ENCODE results near the gene TTC3.
A peak's percentile ranks its signal among the peaks of the same experiment; 100 is the strongest.

The TTC3 gene

DNA sequence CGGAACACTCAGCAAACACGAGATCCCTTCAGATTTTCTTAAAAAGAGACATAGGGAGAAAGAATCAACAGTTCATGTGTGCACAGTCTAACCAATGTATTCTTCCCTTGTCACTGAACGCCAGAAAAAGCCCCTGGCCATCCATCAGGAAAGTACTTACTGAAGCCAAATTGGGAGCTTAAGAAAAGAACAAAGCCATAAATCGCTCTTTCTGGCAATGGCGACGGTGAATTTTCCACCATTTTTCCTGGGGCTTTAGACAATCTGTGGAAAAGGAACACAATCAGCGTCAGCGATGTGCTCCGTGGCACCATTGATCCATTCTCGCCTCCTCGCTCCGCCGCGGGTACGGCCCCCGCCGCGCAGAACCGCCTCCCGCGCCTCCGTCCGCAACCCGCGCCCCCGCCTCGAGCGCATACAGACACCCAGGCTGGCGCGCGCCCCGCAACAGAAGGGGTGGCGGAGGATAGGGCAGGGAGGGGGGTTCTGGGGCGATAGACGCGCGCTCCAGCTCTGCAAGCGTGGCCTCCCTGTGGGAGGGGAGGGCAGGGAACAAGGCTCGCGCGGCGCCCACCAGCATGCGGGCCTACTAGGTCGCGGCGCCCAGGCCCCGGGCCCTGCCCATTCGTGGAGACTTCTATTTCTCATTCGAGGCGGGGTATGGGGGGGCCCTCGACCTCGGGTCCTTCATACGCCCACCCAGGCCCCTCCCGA is 623 bp upstream of the TTC3 start (continued):
- TF ChIP-seq, protein P1, sequence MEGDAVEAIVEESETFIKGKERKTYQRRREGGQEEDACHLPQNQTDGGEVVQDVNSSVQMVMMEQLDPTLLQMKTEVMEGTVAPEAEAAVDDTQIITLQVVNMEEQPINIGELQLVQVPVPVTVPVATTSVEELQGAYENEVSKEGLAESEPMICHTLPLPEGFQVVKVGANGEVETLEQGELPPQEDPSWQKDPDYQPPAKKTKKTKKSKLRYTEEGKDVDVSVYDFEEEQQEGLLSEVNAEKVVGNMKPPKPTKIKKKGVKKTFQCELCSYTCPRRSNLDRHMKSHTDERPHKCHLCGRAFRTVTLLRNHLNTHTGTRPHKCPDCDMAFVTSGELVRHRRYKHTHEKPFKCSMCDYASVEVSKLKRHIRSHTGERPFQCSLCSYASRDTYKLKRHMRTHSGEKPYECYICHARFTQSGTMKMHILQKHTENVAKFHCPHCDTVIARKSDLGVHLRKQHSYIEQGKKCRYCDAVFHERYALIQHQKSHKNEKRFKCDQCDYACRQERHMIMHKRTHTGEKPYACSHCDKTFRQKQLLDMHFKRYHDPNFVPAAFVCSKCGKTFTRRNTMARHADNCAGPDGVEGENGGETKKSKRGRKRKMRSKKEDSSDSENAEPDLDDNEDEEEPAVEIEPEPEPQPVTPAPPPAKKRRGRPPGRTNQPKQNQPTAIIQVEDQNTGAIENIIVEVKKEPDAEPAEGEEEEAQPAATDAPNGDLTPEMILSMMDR (tag by site-specific recombination; IDR thresholded peaks at IDR 0.05): no peak; the same call in 1 of the 2 replicates
- TF ChIP-seq ZNF19 (tag by site-specific recombination; IDR thresholded peaks at IDR 0.05; ENCODE audit: low read depth): no peak
- TF ChIP-seq, protein P2, sequence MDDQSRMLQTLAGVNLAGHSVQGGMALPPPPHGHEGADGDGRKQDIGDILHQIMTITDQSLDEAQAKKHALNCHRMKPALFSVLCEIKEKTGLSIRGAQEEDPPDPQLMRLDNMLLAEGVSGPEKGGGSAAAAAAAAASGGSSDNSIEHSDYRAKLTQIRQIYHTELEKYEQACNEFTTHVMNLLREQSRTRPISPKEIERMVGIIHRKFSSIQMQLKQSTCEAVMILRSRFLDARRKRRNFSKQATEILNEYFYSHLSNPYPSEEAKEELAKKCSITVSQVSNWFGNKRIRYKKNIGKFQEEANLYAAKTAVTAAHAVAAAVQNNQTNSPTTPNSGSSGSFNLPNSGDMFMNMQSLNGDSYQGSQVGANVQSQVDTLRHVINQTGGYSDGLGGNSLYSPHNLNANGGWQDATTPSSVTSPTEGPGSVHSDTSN (CRISPR knock-in tag; IDR thresholded peaks at IDR 0.05): peak; percentile 76; the same call in 1 of the 2 replicates
- TF ChIP-seq GLIS1 (tag by site-specific recombination; IDR thresholded peaks at IDR 0.05): peak; percentile 80
- no peak for TF ChIP-seq ZNF473 (tag by site-specific recombination; IDR thresholded peaks at IDR 0.05)
- TF ChIP-seq, protein P3, sequence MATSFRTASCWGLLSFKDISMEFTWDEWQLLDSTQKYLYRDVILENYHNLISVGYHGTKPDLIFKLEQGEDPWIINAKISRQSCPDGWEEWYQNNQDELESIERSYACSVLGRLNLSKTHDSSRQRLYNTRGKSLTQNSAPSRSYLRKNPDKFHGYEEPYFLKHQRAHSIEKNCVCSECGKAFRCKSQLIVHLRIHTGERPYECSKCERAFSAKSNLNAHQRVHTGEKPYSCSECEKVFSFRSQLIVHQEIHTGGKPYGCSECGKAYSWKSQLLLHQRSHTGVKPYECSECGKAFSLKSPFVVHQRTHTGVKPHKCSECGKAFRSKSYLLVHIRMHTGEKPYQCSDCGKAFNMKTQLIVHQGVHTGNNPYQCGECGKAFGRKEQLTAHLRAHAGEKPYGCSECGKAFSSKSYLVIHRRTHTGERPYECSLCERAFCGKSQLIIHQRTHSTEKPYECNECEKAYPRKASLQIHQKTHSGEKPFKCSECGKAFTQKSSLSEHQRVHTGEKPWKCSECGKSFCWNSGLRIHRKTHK (tag by site-specific recombination; IDR thresholded peaks at IDR 0.05): no peak
- TF ChIP-seq, protein P4, sequence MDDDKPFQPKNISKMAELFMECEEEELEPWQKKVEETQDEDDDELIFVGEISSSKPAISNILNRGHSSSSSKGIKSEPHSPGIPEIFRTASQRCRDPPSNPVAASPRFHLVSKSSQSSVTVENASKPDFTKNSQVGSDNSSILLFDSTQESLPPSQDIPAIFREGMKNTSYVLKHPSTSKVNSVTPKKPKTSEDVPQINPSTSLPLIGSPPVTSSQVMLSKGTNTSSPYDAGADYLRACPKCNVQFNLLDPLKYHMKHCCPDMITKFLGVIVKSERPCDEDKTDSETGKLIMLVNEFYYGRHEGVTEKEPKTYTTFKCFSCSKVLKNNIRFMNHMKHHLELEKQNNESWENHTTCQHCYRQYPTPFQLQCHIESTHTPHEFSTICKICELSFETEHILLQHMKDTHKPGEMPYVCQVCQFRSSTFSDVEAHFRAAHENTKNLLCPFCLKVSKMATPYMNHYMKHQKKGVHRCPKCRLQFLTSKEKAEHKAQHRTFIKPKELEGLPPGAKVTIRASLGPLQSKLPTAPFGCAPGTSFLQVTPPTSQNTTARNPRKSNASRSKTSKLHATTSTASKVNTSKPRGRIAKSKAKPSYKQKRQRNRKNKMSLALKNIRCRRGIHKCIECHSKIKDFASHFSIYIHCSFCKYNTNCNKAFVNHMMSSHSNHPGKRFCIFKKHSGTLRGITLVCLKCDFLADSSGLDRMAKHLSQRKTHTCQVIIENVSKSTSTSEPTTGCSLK (tag by site-specific recombination; IDR thresholded peaks at IDR 0.05): no peak
- no peak for TF ChIP-seq ZNF155 (tag by site-specific recombination; IDR thresholded peaks at IDR 0.05)
- TF ChIP-seq GFI1B (tag by site-specific recombination; IDR thresholded peaks at IDR 0.05): no peak
- no peak for TF ChIP-seq ZNF792 (tag by site-specific recombination; IDR thresholded peaks at IDR 0.05)
- no peak for TF ChIP-seq ZNF596 (tag by site-specific recombination; IDR thresholded peaks at IDR 0.05)
- peak; percentile 74 for TF ChIP-seq WT1 (tag by site-specific recombination; IDR thresholded peaks at IDR 0.05)
- TF ChIP-seq, protein P5, sequence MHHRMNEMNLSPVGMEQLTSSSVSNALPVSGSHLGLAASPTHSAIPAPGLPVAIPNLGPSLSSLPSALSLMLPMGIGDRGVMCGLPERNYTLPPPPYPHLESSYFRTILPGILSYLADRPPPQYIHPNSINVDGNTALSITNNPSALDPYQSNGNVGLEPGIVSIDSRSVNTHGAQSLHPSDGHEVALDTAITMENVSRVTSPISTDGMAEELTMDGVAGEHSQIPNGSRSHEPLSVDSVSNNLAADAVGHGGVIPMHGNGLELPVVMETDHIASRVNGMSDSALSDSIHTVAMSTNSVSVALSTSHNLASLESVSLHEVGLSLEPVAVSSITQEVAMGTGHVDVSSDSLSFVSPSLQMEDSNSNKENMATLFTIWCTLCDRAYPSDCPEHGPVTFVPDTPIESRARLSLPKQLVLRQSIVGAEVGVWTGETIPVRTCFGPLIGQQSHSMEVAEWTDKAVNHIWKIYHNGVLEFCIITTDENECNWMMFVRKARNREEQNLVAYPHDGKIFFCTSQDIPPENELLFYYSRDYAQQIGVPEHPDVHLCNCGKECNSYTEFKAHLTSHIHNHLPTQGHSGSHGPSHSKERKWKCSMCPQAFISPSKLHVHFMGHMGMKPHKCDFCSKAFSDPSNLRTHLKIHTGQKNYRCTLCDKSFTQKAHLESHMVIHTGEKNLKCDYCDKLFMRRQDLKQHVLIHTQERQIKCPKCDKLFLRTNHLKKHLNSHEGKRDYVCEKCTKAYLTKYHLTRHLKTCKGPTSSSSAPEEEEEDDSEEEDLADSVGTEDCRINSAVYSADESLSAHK (tag by site-specific recombination; IDR thresholded peaks at IDR 0.05): peak; percentile 28; the same call in 1 of the 2 replicates
- TF ChIP-seq ZNF48 (tag by site-specific recombination; IDR thresholded peaks at IDR 0.05): no peak
- no peak for TF ChIP-seq ZNF366 (tag by site-specific recombination; conservative IDR thresholded peaks at IDR 0.05)
- TF ChIP-seq, protein P6, sequence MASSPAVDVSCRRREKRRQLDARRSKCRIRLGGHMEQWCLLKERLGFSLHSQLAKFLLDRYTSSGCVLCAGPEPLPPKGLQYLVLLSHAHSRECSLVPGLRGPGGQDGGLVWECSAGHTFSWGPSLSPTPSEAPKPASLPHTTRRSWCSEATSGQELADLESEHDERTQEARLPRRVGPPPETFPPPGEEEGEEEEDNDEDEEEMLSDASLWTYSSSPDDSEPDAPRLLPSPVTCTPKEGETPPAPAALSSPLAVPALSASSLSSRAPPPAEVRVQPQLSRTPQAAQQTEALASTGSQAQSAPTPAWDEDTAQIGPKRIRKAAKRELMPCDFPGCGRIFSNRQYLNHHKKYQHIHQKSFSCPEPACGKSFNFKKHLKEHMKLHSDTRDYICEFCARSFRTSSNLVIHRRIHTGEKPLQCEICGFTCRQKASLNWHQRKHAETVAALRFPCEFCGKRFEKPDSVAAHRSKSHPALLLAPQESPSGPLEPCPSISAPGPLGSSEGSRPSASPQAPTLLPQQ (tag by site-specific recombination; IDR thresholded peaks at IDR 0.05): peak; percentile 88
- TF ChIP-seq REPIN1 (tag by site-specific recombination; IDR thresholded peaks at IDR 0.05; ENCODE audit: low read depth): peak; percentile 69; the same call in 1 of the 2 replicates
- no peak for TF ChIP-seq ZNF558 (tag by site-specific recombination; IDR thresholded peaks at IDR 0.05)
- no peak for TF ChIP-seq ZNF157 (tag by site-specific recombination; IDR thresholded peaks at IDR 0.05)
- no peak for TF ChIP-seq ZNF221 (tag by site-specific recombination; IDR thresholded peaks at IDR 0.05; ENCODE audit: borderline replicate concordance)
- TF ChIP-seq, protein P7, sequence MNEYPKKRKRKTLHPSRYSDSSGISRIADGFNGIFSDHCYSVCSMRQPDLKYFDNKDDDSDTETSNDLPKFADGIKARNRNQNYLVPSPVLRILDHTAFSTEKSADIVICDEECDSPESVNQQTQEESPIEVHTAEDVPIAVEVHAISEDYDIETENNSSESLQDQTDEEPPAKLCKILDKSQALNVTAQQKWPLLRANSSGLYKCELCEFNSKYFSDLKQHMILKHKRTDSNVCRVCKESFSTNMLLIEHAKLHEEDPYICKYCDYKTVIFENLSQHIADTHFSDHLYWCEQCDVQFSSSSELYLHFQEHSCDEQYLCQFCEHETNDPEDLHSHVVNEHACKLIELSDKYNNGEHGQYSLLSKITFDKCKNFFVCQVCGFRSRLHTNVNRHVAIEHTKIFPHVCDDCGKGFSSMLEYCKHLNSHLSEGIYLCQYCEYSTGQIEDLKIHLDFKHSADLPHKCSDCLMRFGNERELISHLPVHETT (tag by site-specific recombination; IDR thresholded peaks at IDR 0.05): 0 out of 2 replicates have a peak, but pooled peaks have one; percentile 15
- TF ChIP-seq, protein P8, sequence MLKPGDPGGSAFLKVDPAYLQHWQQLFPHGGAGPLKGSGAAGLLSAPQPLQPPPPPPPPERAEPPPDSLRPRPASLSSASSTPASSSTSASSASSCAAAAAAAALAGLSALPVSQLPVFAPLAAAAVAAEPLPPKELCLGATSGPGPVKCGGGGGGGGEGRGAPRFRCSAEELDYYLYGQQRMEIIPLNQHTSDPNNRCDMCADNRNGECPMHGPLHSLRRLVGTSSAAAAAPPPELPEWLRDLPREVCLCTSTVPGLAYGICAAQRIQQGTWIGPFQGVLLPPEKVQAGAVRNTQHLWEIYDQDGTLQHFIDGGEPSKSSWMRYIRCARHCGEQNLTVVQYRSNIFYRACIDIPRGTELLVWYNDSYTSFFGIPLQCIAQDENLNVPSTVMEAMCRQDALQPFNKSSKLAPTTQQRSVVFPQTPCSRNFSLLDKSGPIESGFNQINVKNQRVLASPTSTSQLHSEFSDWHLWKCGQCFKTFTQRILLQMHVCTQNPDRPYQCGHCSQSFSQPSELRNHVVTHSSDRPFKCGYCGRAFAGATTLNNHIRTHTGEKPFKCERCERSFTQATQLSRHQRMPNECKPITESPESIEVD (tag by site-specific recombination; IDR thresholded peaks at IDR 0.05): no peak
- no peak for TF ChIP-seq ZNF121 (tag by site-specific recombination; IDR thresholded peaks at IDR 0.05)
- TF ChIP-seq BCL11A (tag by site-specific recombination; IDR thresholded peaks at IDR 0.05; ENCODE audit: low read depth): no peak
